Activated CD8-positive, alpha-beta T cell treated with anti-CD3 and anti-CD28 coated beads, Interleukin-2, amount 10 ng/mL, durations not matched to agents 7 days and 5 days (primary cell): ENCODE results near the gene LHB. TPM values are rescaled to one million over a fixed set of nuclear protein-coding genes. Genes with fewer than 3 reads are reported as not detected.

Experiments used
- ATAC-seq: fragments of 150-1000 bp; cut with Tn5 transposase; one replicate; pipeline ENCODE4 v1.10.0; 2021; ENCODE audit warnings: moderate library complexity
- CTCF ChIA-PET: fragments of 350-600 bp; sonication (Branson Sonifier 250); formaldehyde crosslinking; loops from one replicate; lab custom pipeline; 2021; ENCODE audit warnings: antibody characterized with exemption; lab: Charles Lee
- POLR2A ChIA-PET: fragments of 350-600 bp; sonication (Branson Sonifier 250); formaldehyde crosslinking; loops from one replicate; lab custom pipeline; 2021; ENCODE audit warnings: antibody characterized with exemption; lab: Charles Lee
- DNase-seq: peaks from one replicate; pipeline ENCODE4 v3.0.0-alpha.2; 2020
- H3K27ac Mint-ChIP-seq: one replicate; pipeline ENCODE4 v1.8.0; 2021; ENCODE audit warnings: mild to moderate bottlenecking, mixed read lengths
- H3K27me3 Mint-ChIP-seq: one replicate; pipeline ENCODE4 v1.8.0; 2021; ENCODE audit warnings: low read depth, mixed read lengths
- H3K36me3 Mint-ChIP-seq: one replicate; pipeline ENCODE4 v1.8.0; 2021; ENCODE audit warnings: low read depth, mixed read lengths
- H3K4me1 Mint-ChIP-seq: one replicate; pipeline ENCODE4 v1.8.0; 2021; ENCODE audit warnings: low read depth, mixed read lengths
- H3K4me3 Mint-ChIP-seq: one replicate; pipeline ENCODE4 v1.8.0; 2021; ENCODE audit warnings: mild to moderate bottlenecking, mixed read lengths
- H3K9me3 Mint-ChIP-seq: one replicate; pipeline ENCODE4 v1.8.0; 2022; ENCODE audit warnings: mixed read lengths; ENCODE audit not compliant: insufficient read depth
- total RNA-seq, 2 experiments: library from RNA; stranded (reverse); gene quantifications; one replicate each; pipeline ENCODE4 v1.2.3, GENCODE V29; 2021

The LHB gene
- total RNA-seq, 2 experiments from 2014 or later: not detected

DNA sequence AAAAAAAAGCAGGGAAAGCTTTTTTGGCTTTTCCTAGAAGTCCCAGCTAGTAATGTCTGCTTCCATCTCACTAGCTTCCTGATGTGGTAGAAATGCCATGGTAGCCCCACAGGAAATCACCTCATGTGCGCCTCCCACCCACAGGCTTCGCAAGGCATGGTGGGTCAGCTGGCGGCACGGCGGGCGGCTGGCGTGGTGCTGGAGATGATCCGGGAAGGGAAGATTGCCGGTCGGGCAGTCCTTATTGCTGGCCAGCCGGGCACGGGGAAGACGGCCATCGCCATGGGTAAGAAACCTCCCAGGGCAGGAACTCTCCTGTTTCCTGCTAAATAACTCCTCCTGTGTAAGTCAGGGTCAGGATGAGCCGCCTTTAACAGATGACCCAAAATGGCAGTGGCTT lies 12.8 kb downstream of the LHB start:
- ChIA-PET POLR2A (no interaction called here), CTCF (interaction anchor here (0.8 to 1.0 kb wide), 2 partner anchors 14 to 34 kb away, joined by 3 read pairs; no protein-coding TSS in a partner anchor)
- H3K36me3 Mint-ChIP-seq: peaks cover 38% of the 10 kb centered on the region

DNA sequence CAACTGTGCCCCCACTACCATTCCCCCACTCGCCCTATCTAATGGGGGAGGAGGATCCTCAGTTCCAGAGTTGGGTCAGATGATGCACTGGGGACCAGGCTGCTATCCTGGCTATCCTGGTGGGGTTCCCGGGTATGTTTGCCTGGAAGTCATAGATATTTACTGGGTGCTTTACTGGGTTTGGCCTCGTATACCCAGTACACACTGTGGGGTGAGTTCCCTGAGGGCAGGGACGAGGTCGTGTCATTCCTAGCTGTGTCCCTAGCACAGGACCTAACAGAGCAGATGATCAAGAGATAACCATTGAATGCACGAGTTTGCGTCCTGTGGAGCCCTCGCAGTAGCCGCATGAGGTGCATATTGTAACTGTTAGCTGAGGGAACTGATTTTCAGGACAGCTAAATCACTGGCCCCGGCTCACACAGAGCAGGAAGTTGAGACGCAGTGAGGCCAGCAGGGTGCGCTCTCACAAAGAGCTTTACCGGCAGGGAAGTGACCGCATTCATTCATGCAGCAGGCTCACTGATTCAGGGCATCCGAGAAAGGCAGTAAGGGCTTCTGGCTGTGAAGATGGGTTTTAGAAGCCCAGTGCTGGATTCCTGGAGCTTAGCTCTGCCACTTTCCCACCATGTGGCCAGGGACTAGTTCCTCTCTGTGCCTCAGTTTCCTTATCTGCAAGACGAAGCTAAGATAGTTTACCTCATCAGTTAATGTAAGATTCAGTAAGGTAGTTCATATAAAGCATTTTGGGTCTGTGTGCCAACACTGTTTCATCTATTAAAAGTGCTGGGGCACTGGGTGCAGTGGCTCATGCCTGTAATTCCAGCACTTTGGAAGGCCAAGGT lies 17.2 kb downstream of the LHB start:
- H3K27ac Mint-ChIP-seq: no peak overlapping the region
- ATAC-seq (peak; percentile 79), DNase-seq (peak; percentile 78)
- H3K4me1 Mint-ChIP-seq: peaks cover 24% of the 10 kb centered on the region
- no peak overlapping the region for H3K4me3 Mint-ChIP-seq
- H3K27me3 Mint-ChIP-seq: no peaks in the 10 kb centered on the region
- H3K9me3 Mint-ChIP-seq: no peaks in the 10 kb centered on the region
- peaks cover 33% of the 10 kb centered on the region for H3K36me3 Mint-ChIP-seq
- ChIA-PET POLR2A (no interaction called here), CTCF (interaction anchor here (0.6 to 3.2 kb wide), 35 partner anchors 9 to 334 kb away, joined by 3 to 32 read pairs (median 4); partner anchors contain the start of genes LIN7B and NUCB1)

More for the DNA sequence above, 12.8 kb downstream of the LHB start:
- ATAC-seq (no peak), DNase-seq (no peak)
- peaks cover 6% of the 10 kb centered on the region for H3K4me1 Mint-ChIP-seq
- H3K9me3 Mint-ChIP-seq: no peaks in the 10 kb centered on the region
- no peak overlapping the region for H3K27ac Mint-ChIP-seq
- no peak overlapping the region for H3K4me3 Mint-ChIP-seq
- no peaks in the 10 kb centered on the region for H3K27me3 Mint-ChIP-seq

DNA sequence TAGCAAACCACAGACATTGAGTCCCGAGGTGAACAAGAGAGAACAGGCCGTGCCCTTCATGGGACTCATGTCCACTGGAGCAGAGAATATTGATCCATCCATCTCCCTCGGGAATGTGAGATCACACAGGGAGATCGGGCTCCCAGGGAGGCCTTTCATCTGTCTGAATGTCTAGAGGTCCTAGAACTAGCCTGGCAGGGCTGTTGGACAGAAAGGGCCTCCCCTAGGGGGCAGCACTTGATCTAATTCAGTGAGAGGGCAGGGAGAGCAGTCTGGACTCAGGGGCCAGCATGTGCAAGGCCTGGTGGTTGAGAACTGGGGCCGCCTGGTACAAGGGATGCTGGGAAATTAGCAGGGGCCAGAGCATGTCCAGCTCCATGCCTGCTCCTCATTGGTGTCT lies 18.9 kb downstream of the LHB start:
- H3K9me3 Mint-ChIP-seq: no peaks in the 10 kb centered on the region
- H3K36me3 Mint-ChIP-seq: peaks cover 26% of the 10 kb centered on the region
- H3K27me3 Mint-ChIP-seq: no peaks in the 10 kb centered on the region
- ChIA-PET CTCF (interaction anchor here (0.7 to 3.2 kb wide), 15 partner anchors 11 to 259 kb away, joined by 3 to 32 read pairs (median 5); a partner anchor contains a TSS), POLR2A (no interaction called here)
- peaks cover 34% of the 10 kb centered on the region for H3K4me1 Mint-ChIP-seq
- peak; percentile 77 for DNase-seq
- H3K27ac Mint-ChIP-seq: no peak overlapping the region
- H3K4me3 Mint-ChIP-seq: no peak overlapping the region
- no peak for ATAC-seq

DNA sequence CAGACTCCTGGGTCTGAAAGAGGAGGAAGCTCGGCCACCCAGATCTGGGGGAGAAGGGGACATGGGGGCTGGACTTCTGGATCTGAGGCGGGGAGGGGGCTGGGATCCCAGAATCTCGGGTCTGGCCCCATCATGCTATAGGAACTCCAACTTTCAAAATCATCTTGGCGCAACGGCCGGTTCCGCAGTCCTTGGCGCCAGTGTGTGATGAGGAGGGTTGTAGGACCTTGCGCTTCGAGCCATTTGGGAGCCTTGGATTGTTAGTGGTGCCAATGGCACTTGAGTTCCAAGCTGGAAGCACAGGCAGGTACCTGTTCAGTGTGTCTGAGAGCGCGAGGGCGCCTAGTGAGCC lies 22.9 kb downstream of the LHB start:
- Mint-ChIP-seq H3K36me3 (peaks cover 23% of the 10 kb centered on the region), H3K27ac (peak overlapping the region; percentile 96), H3K9me3 (no peaks in the 10 kb centered on the region), H3K27me3 (no peaks in the 10 kb centered on the region), H3K4me1 (peaks cover 51% of the 10 kb centered on the region), H3K4me3 (peak overlapping the region; percentile 92)
- ChIA-PET POLR2A (interaction anchor here (0.6 to 3.4 kb wide), 11 partner anchors 9 to 451 kb away, joined by 3 to 16 read pairs (median 4); partner anchors contain the start of gene PPP1R15A), CTCF (interaction anchor here (0.7 to 3.5 kb wide), 44 partner anchors 8 to 646 kb away, joined by 3 to 96 read pairs (median 4); partner anchors contain the start of genes BCAT2, CA11, DBP and HSD17B14)
- no peak for DNase-seq
- no peak for ATAC-seq

DNA sequence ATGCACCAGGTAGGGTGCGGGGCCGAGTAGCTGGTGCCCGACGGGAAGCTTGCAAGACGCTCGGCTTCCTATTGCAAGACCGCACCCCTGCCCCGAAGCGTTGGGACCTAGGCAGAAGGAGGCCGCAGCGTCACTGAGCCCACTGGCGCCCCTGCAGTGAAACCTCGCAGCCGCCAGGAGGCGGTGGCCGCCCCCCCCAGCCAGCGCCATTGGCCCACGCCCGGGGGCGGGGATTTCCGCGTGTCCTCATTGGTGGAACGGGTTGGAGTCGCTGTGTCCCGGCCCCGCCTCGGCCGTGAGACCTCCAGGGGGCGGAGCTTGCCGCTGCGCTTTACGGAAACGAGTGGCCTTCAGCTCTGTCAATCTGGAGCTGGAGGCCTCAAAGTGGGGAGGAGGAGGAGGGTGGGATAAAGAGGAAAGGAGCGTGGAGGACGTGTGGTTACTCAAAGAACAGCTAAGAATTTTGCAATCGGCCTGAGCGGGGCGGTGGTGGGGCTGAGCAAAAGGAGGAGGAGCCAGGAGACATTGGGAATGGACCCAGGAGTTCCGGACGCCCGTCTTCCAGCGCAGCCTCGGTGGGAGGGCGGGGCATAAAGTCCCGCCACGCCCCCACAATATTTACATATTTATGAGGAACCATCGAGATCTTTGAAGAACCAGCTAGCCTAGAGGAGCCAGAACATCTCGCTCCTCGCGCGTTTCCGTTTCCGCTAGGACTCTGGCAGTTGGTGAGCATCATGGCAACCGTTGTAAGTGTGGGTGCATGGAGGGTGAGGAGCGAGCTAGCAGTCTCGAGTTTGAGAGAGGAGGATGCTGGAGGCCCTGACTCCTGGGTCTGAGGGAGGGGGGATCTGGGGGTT lies 23.5 kb downstream of the LHB start, which contains the start of the genes GYS1 and RUVBL2:
Gene GYS1, minus strand, starts transcription at position 135 of the 860 bp plus-strand sequence. CDS start 197 bp downstream, outside the sequence.
Gene RUVBL2, plus strand, starts transcription at position 713 of the 860 bp plus-strand sequence. Its CDS starts 25 bp downstream, at position 738.
- Mint-ChIP-seq H3K4me1 (peaks cover 51% of the 10 kb centered on the region), H3K9me3 (no peaks in the 10 kb centered on the region), H3K27me3 (no peaks in the 10 kb centered on the region), H3K27ac (peak within 1 kb of the TSS; percentile 96), H3K4me3 (peak within 1 kb of the TSS; percentile 92), H3K36me3 (peaks cover 29% of the 10 kb centered on the region)
- ChIA-PET POLR2A (interaction anchor here (0.6 to 3.4 kb wide), 16 partner anchors 9 to 452 kb away, joined by 3 to 16 read pairs (median 3); partner anchors contain the start of genes NUCB1 and PPP1R15A), CTCF (interaction anchor here (0.6 to 3.5 kb wide), 67 partner anchors 9 to 647 kb away, joined by 3 to 96 read pairs (median 4); partner anchors contain the start of genes ALDH16A1, BCAT2, CA11 and CGB7)
- DNase-seq: peak; percentile 99
- peak; percentile 95 for ATAC-seq

DNA sequence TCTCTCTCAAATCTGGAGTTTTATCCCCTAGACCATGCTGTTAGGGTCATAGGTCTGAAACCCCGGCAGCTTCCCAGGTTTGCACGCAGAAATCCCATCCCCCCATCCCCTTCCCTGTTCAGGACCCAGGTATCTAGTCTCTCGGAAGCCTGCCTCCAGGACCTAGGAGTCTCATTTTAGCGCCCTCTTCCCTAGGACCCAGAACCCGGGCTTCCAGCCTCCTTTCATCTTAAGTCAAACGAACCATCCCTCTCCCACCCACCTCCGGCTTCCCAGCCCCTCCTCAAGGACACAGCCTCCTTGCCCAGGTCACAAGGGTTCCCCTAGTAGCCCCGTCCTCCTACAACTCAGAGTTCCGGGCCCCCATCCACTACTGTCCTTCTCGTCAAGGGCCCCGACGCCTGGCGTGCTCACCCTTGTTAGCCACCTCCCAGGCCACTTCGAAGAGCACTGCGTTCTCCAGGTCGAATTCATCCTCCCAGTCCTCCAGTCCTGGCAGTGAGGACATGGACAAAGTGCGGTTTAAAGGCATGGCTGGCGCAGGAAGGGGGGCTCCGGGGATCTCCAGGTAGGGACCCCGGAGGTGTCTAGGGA lies 24.2 kb downstream of the LHB start:
- Mint-ChIP-seq H3K27ac (peak overlapping the region; percentile 96), H3K9me3 (no peaks in the 10 kb centered on the region), H3K4me3 (peak overlapping the region; percentile 92), H3K4me1 (peaks cover 49% of the 10 kb centered on the region), H3K36me3 (peaks cover 33% of the 10 kb centered on the region), H3K27me3 (no peaks in the 10 kb centered on the region)
- DNase-seq: peak; percentile 43
- POLR2A ChIA-PET: interaction anchor here (0.7 to 3.4 kb wide), 12 partner anchors 8 to 120 kb away, joined by 3 to 16 read pairs (median 4); partner anchors contain the start of gene NUCB1
- peak; percentile 2 for ATAC-seq
- CTCF ChIA-PET: interaction anchor here (0.8 to 3.5 kb wide), 37 partner anchors 9 to 648 kb away, joined by 3 to 96 read pairs (median 4); partner anchors contain the start of genes BCAT2, CA11, DHDH and FLT3LG

DNA sequence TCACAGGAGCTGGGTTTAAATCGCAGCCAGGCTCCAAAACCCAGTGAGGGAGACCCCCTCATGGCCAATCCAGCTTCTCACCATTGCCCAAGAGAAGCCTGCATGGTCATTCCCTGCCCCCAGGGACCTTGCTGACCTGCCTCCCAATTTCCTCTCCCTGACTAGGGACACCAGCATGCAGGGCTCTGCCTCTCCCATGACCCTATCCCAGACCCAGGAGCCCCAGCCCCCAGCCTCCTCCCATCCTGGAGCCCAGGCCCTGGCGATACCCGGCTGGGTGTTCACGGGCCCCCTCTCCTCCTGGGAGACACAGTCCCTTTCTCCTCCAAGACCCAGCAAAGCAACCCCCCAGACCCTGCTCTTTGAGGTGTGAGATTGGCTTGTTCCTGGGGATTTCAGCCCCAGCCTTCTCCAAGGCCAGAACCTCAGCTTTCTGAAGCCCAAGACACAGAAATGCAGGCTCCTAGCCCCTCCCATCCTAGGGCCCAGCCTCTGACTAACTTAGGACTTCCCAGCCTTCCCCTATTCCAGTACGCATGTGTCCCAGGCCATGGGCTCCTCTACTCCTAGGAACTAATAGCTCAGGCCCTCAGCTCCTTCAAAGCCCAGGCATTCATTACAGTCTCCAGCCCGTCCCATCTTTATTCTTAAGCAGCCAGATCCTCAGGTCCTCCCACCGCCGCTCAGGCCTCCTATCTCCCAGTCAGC lies 24.9 kb downstream of the LHB start:
- Mint-ChIP-seq H3K36me3 (peaks cover 32% of the 10 kb centered on the region), H3K4me1 (peaks cover 48% of the 10 kb centered on the region), H3K4me3 (peak overlapping the region; percentile 92), H3K27ac (peak overlapping the region; percentile 96), H3K9me3 (no peaks in the 10 kb centered on the region), H3K27me3 (no peaks in the 10 kb centered on the region)
- ChIA-PET CTCF (interaction anchor here (0.8 to 3.5 kb wide), 9 partner anchors 9 to 204 kb away, joined by 3 to 96 read pairs (median 17); partner anchors contain the start of genes FTL, LIN7B and PPP1R15A), POLR2A (interaction anchor here (1.0 to 3.4 kb wide), 4 partner anchors 9 to 117 kb away, joined by 4 to 16 read pairs (median 12); no protein-coding TSS in a partner anchor)
- ATAC-seq (no peak), DNase-seq (no peak)

DNA sequence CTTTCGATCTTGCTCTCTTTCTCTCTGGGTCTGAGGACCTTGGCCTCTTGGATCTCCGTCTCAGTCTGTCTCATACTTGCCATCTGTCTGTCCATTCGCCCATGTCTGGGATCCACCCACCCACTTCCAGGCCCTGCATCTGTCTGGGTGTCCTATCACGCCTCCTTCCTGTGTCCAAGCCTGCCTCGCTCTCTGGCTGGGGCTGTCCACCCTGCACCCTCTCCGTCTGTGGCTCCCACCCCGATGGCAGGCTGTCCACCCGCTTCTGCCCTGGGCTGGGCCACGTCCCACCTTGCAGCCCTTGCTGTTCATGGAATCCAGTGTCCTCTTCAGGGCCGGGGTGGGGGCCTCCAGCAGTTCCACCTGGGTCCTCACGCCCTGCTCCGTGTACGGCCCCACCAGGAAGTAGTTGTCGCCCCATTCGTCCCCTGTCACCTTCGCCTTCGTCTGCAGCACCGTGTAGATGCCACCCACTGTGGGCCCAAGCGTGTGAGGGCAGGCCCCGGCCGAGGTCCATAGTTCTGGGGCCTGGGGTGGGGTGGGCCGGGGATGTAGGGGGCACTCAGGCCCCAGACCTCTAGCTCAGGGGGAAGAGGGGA lies 25.8 kb downstream of the LHB start:
- POLR2A ChIA-PET: interaction anchor here (1.4 to 3.4 kb wide), 2 partner anchors 11 kb away, joined by 4 to 16 read pairs; no protein-coding TSS in a partner anchor
- H3K4me1 Mint-ChIP-seq: peaks cover 48% of the 10 kb centered on the region
- H3K9me3 Mint-ChIP-seq: no peaks in the 10 kb centered on the region
- peaks cover 30% of the 10 kb centered on the region for H3K36me3 Mint-ChIP-seq
- ATAC-seq (no peak), DNase-seq (no peak)
- no peak overlapping the region for H3K4me3 Mint-ChIP-seq
- CTCF ChIA-PET: interaction anchor here (1.1 to 3.5 kb wide), 3 partner anchors 9 to 48 kb away, joined by 3 to 96 read pairs (median 10); no protein-coding TSS in a partner anchor
- no peaks in the 10 kb centered on the region for H3K27me3 Mint-ChIP-seq
- peak overlapping the region; percentile 20 for H3K27ac Mint-ChIP-seq

DNA sequence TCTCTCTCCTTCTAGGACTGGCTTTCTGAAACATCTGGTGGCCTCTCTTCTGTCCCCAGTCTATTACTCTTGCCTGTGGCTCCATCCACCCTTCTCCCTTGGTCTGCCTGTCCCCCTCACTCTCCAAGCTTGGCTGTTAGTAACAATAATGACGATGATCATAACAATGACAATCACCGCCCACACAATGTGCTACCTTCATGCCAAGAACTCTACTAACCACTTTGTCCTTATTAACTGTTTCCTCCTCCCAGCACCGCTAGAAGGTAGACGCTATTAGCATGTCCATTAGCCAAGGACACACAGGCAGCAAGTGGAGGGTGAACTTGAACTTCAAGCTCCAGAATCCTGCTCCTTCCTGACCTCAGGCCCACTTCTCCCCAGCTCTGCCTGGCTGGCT lies 26.5 kb downstream of the LHB start:
- DNase-seq: no peak
- ChIA-PET POLR2A (interaction anchor here (1.4 kb wide), 1 partner anchor 10 kb away, joined by 4 read pairs; no protein-coding TSS in a partner anchor), CTCF (interaction anchor here (2.9 kb wide), 1 partner anchor 10 kb away, joined by 10 read pairs; no protein-coding TSS in a partner anchor)
- no peaks in the 10 kb centered on the region for H3K9me3 Mint-ChIP-seq
- H3K4me1 Mint-ChIP-seq: peaks cover 43% of the 10 kb centered on the region
- ATAC-seq: no peak
- H3K4me3 Mint-ChIP-seq: no peak overlapping the region
- H3K27ac Mint-ChIP-seq: peak overlapping the region; percentile 68
- H3K36me3 Mint-ChIP-seq: peaks cover 34% of the 10 kb centered on the region
- H3K27me3 Mint-ChIP-seq: no peaks in the 10 kb centered on the region
